OCI-LY1 (cell line): ENCODE measurements around the gene SMARCA5.

ENCODE experiments used
- EZH2 ChIP-seq: fragments of 200-600 bp; sonication (generic), shearing (Covaris generic); IDR thresholded peaks from 2 replicates; pipeline ENCODE4 v1.8.0; 2017; ENCODE audit warnings: borderline replicate concordance, mixed run types, mild to moderate bottlenecking, antibody characterized with exemption, low read length, moderate library complexity, mixed read lengths
- TF ChIP-seq, protein P1 (sequence below): fragments of 200-600 bp; sonication (generic), shearing (Covaris generic); IDR thresholded peaks from 2 replicates; pipeline ENCODE4 v1.5.1; 2017; ENCODE audit warnings: mild to moderate bottlenecking, antibody characterized with exemption, low read length, moderate library complexity, mixed read lengths

DNA sequence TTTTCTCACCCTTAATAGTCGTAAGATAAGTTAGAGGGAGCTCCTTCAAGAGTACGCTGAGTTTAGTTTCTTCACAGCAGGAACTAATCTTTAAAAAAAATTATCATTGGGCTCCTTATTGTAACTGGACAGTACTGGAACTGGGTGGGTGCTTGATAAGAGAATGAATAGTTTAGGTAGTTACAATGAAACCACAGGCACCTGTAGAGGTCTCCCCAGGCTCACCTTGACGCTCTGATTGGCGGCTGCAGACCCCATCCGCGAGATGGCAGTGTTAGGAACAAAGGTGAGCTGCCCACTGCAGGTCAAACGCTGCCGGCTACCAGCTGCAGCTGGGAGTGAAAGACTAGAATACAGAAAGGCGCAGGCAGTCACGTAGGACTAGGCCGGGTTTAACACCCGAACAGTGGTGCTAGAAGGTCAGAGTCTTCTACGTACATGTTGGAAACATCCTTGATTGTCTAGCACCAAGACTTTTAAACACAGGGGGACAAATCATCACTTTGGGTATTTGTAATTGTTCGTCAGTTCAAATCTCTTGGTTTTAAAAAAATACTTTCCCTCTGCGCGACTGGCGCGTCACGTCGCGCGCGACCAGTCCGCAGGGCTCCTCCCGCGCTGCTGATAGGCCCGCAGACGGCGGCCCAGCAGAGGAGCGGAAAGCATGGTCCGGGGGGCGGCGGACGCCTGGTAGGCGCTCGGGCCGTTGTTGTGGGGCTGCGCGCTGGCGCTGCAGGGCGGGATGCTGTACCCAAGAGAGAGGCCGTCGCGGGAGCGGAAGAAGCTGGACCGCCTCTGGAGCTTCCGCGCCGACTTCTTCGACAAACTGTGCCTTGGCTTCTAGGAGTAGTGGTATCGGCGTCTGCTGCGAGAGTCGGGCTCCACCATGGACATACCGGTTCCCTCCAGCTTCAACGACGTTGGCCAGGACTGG is 45.6 kb downstream of the SMARCA5 start:
- TF ChIP-seq, protein P1, sequence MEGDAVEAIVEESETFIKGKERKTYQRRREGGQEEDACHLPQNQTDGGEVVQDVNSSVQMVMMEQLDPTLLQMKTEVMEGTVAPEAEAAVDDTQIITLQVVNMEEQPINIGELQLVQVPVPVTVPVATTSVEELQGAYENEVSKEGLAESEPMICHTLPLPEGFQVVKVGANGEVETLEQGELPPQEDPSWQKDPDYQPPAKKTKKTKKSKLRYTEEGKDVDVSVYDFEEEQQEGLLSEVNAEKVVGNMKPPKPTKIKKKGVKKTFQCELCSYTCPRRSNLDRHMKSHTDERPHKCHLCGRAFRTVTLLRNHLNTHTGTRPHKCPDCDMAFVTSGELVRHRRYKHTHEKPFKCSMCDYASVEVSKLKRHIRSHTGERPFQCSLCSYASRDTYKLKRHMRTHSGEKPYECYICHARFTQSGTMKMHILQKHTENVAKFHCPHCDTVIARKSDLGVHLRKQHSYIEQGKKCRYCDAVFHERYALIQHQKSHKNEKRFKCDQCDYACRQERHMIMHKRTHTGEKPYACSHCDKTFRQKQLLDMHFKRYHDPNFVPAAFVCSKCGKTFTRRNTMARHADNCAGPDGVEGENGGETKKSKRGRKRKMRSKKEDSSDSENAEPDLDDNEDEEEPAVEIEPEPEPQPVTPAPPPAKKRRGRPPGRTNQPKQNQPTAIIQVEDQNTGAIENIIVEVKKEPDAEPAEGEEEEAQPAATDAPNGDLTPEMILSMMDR: peak; percentile 99
- TF ChIP-seq EZH2: no peak
